Measurements from ENCODE around the gene OR1L8. TPM values are rescaled to one million over a fixed set of nuclear protein-coding genes. Genes with fewer than 3 reads are reported as not detected.
"Not testable (repeated sequence)": the region's sequence is repeated elsewhere in the genome, so short reads cannot be mapped to it uniquely, and the experiment has no call there.

Gene OR1L8
- total RNA-seq, 1 donor from 2014 or later, result not detected

GRCh38 chr9:122546196-122546595 is 37.0 kb downstream of the OR1L8 start:
- TF ChIP-seq CTCF (conservative IDR thresholded peaks at IDR 0.05; ENCODE audit: low read depth, low read length), result no peak
- H3K4me3 ChIP-seq (ENCODE audit: low read depth, low read length), result no peak overlapping the region
- DNase-seq (ENCODE audit: low read depth), result no peak

- no peak for TF ChIP-seq CTCF (conservative IDR thresholded peaks at IDR 0.05; ENCODE audit: low read depth, low read length)
- DNase-seq (ENCODE audit: low read depth), result no peak
- no peak overlapping the region for H3K4me3 ChIP-seq (ENCODE audit: low read depth, low read length)
These were observed 44.4 kb downstream of the OR1L8 start for GRCh38 chr9:122538757-122539156.

GRCh38 chr9:122537066-122537465 is 46.1 kb downstream of the OR1L8 start:
- H3K4me3 ChIP-seq (ENCODE audit: low read depth, low read length), result not testable (repeated sequence)
- peak; percentile 79 for DNase-seq (ENCODE audit: low read depth)

GRCh38 chr9:122536134-122536533 is 47.0 kb downstream of the OR1L8 start:
- TF ChIP-seq CTCF (conservative IDR thresholded peaks at IDR 0.05; ENCODE audit: low read depth, low read length), result no peak
- peak; percentile 58 for DNase-seq (ENCODE audit: low read depth)
- no peak overlapping the region for H3K4me3 ChIP-seq (ENCODE audit: low read depth, low read length)

- not testable (repeated sequence) for H3K4me3 ChIP-seq (ENCODE audit: low read depth, low read length); DNase-seq (ENCODE audit: low read depth)
These were observed 52.0 kb downstream of the OR1L8 start for GRCh38 chr9:122531157-122531556.

- H3K4me3 ChIP-seq (ENCODE audit: low read depth, low read length), result no peak within 1 kb of the TSS
- TF ChIP-seq CTCF (conservative IDR thresholded peaks at IDR 0.05; ENCODE audit: low read depth, low read length), result no peak
- no peak for DNase-seq (ENCODE audit: low read depth)
These were observed 56.0 kb downstream of the OR1L8 start, which contains the start of gene OR1N1 for GRCh38 chr9:122527193-122527592. OR1N1 (minus strand) TSS chr9:122527293; CDS start chr9:122527293, 0 bp downstream.

- no peak overlapping the region for H3K4me3 ChIP-seq (ENCODE audit: low read depth, low read length)
- TF ChIP-seq CTCF (conservative IDR thresholded peaks at IDR 0.05; ENCODE audit: low read depth, low read length), result no peak
- no peak for DNase-seq (ENCODE audit: low read depth)
These were observed 56.6 kb downstream of the OR1L8 start for GRCh38 chr9:122526602-122527001.

- no peak for TF ChIP-seq CTCF (conservative IDR thresholded peaks at IDR 0.05; ENCODE audit: low read depth, low read length)
- no peak for DNase-seq (ENCODE audit: low read depth)
- H3K4me3 ChIP-seq (ENCODE audit: low read depth, low read length), result no peak overlapping the region
These were observed 63.8 kb downstream of the OR1L8 start for GRCh38 chr9:122519376-122519775.

All from epithelial cell of proximal tubule (primary cell).